Inflammatory macrophage treated with lipopolysaccharide for 1 hour (primary cell): ENCODE measurements around the gene H3-3A.
"Not testable (repeated sequence)": the region's sequence is repeated elsewhere in the genome, so short reads cannot be mapped to it uniquely, and the experiment has no call there.

Experiments used
- DNase-seq, 2 donors: peaks; one replicate each; pipeline ENCODE4 v3.0.0-alpha.2; 2020 to 2022

Gene H3-3A

DNA sequence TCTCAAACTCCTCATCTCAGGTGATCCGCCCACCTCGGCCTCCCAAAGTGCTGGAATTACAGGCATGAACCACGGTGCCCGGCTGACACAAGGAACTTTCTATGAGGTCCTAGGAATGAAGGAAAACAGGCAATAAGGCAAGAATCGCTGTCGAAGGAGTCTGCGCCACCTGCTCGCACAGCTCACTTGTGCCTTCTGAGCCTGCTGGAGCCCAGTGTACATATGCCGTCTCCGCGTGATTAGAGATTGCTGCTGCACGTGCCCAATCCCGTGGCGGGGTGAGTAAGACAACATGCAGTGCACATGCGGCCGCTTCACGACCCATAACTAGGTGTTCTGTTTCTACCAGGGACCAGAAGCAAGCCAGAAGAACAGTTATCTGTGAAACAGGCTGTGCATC lies 24.3 kb downstream of the H3-3A start:
- DNase-seq, result no peak

- no peak for DNase-seq
Measured at GRCh38 chr1:226091461-226091860, 28.9 kb downstream of the H3-3A start.

GRCh38 chr1:226092048-226092820 lies 29.7 kb downstream of the H3-3A start:
- DNase-seq, result not testable (repeated sequence)

DNA sequence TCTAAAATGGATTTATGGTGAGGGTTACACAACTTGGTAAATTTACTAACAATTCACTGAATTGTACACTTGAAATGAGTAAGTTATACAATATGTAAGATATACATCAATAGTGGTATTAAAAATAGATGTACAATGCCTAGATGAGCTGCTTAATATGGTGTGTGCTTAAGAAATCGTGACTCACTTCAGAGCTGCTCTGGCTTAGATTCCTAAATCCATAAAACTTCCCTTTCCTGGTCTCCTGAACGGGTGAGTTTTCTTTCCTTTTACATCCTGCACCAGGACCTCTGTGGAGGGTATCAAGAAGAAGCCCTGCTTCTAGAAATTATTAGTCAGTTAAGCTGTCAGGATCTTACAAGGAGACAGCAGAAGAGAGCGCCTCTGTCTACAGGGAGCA lies 30.4 kb downstream of the H3-3A start:
- no peak for DNase-seq

DNA sequence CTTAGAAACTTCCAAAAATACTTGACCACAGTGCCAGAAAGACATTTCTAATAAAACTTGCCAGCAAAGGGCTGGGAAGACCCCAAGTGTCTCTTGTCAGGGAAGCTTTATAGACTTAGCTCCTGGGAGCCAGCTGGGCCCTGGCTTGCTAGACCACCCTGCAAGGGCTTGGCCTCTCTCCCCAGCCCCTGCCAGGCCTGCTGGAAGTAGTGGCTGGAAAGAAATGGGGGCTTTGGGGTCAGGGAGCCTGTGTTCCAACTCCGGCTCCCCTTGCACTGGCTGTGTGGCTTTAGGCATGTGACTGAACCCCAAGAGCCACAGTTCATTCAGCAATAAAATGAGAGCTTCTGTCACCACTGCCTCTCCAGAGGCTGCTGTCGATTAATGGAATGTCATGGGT lies 31.1 kb downstream of the H3-3A start:
- no peak for DNase-seq

- DNase-seq, result no peak
Measured at GRCh38 chr1:226094451-226094850, 31.9 kb downstream of the H3-3A start.

DNA sequence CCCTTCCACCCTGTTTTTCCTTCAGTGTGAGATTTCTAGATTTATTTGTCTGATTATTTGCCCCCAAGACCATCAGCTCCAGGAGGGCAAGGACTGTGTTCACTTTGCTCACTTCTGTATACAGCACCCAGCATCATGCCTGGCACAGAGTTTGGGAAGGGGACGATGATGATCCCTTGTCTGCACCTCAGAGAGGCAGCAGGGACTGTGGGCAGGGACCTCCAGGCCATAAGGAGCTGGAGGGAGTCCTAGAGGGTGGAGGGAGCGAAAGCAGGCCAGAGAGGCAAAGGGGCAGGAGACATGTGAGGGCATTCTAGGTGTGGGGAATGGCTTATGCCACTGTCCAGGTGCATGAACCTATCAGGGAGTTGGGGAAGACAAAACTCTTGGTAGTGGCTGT lies 32.8 kb downstream of the H3-3A start:
- no peak for DNase-seq

- DNase-seq, result peak; percentile 56 to 85
Measured at GRCh38 chr1:226097866-226098625, 35.5 kb downstream of the H3-3A start.

DNA sequence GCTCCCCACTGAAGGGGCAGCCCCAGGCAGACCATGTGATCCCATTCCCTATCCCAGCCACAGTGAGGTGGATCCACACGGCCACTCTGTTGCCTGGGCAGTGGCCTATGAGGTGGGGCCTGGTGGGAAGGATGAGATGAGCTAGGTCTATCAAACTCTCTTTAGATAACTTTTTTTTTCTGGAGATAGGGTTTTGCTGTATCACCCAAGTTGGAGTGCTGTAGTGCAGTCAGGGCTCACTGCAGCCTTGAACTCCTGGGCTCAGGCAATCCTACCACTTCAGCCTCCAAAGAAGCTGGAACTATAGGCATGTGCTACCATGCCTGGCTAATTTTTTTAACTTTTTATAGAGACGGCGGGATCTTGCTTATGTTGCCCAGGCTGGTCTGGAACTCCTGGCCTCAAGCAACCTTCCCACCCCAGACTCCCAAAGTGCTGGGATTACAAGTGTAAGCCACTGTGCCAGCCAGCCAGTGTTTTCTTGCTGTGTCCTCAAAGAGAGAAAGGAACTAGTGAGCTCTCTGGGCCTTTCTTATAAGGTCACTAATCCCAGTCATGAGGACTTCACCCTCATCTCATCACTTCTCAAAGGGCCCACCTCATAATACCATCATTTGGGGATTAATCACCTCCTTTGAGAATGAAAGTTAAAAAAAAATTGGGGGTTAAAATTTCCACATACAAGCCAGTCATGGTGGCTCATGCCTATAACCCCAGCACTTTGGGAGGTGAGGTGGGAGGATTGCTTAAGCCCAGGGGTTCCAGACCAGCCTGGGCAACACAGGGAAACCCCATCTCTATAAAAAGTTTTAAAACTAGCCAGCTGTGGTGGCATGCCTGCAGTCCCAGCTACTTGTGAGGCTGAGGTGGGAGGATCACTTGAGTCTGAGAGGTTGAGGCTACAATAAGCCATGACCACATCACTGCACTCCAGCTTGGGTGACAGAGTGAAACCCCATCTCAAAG lies 36.6 kb downstream of the H3-3A start:
- DNase-seq, result peak; percentile 77 to 96

- DNase-seq, result peak; percentile 60 to 75
Measured at GRCh38 chr1:226100436-226101391, 38.2 kb downstream of the H3-3A start.

DNA sequence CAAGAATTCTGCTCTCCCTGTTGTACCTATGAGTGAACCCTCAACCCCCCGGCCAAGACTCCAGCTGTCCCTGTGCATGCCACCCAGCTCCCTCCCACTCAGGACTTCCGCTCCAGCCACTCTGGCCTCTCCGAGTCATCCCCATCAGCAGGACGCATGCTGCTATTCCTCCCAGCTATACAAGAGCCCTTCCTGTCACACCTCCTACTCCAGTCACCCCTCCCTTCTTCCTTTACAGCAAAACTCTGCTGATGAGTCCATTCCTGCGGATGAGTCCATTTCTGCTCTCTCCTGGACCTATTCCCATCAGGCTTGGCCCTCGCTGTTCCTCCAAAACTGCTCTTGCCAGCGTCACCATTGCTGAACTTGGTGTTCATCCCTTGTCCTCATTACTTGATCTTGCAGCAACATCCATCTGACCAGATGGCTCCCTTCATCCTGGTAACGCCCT lies 42.2 kb downstream of the H3-3A start:
- DNase-seq, result no peak

GRCh38 chr1:226107471-226108460 lies 45.2 kb downstream of the H3-3A start:
- no peak for DNase-seq

GRCh38 chr1:226108935-226109828 lies 46.7 kb downstream of the H3-3A start:
- DNase-seq, result peak; percentile 71 to 82

DNA sequence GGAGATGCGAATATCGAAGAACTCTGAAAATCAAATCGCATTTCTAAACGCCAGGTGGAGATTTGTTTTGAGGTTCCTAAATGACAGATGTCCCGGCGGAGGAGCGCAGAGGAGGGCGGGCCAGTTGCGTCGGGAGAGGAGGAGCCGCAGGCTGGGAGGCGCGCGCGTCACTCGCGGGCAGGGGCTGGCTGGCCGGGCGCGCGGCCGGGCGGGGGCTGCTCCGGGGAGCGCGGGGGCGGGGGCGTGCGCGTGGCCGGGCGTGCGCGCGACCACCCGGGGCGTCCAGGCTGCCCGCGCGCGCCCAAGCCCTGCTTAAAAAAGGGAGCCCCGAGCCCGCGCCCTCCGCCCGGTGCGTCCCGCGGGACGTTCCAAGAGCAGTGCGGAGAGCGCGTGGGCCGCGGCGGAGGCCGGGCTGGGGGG lies 47.3 kb downstream of the H3-3A start:
- DNase-seq, result peak; percentile 82 to 88

GRCh38 chr1:226110249-226111097 lies 48.0 kb downstream of the H3-3A start:
- peak; percentile 79 to 81 for DNase-seq

DNA sequence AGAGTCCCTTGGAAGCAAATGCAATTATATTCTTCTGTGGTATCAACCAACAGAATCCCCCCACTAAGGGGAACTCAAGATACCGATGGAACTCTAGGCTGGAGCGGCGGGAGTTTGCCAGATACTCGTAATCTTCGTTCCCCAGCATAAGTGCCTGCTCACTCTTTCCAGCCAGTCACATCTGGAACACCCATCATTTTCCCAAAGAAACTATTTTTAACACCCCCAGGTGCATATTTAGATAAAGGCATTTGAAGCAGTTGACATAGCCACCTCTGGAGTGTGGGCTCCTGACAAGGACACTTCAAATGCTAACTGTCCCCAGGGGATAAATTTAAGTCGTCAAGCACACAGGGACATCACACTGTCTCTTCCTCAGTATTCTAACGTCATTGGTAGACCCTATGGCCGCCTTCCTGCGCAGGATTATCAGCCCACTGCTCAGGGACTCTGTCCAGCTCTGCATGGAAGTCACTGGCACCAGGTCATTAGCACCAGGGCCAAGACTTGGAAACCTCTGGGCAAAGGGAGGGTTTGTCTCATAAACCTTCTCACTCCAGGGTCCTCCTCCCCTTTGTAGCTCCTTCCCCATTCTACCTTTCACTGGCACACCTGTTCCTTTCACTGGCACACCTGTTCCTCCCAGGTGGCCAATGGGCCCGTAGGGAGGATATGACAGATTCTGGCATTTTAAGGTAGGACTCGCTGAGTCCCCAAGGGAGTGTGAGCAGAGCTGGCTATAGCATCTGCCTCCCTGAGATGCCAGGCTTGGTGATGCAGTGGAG lies 48.8 kb downstream of the H3-3A start:
- DNase-seq, result no peak

DNA sequence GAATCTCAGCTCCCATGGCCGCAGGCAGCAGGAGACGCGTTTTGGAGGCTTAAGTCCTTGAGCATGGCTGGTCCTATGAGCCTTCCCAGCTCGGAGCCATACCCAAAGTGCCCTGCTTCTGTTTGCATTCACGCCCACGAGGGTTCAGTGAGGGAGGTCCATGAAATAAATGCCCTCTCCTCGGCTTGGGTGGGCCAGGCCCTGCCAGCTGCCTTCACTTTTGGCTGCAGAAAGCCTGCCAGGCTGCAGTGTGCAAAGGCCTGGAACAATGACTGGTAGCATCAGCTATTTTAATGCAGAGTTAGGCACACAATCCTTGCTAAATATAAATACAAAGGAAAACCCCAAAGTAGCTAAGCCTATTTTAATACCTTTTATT lies 49.4 kb downstream of the H3-3A start:
- no peak for DNase-seq

DNA sequence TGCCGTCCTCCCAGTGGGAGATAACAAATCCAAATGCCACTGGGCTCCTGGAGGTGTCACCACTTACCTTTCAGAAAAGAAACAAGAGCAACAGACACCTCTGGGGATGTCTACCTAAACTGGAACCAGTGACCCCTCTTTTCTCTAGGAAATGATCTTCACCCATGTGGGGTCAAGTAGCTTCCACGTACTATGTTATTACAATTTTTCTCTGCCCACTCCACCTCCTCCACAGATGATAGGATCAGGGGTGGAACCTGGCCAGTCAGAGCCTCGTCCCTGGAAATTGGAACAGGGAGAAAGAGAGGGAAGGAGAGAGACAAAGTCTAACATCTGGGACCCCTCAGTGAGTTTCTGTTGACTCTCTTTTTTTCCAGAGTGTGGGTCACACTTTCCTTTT lies 50.1 kb downstream of the H3-3A start:
- DNase-seq, result no peak
